LNCAP (cell line): Measurements from ENCODE around the gene LCE5A.

Experiments
- CTCF ChIP-seq: fragments of 450-650 bp; IDR thresholded peaks from 2 replicates; pipeline ENCODE4 v1.5.1; 2017; ENCODE audit warnings: mild to moderate bottlenecking

Gene LCE5A

GRCh38 chr1:152539901-152540300, 29.3 kb downstream of the LCE5A start:
- no peak for TF ChIP-seq CTCF

GRCh38 chr1:152543820-152544219, 33.2 kb downstream of the LCE5A start:
- TF ChIP-seq CTCF = peak; percentile 63

GRCh38 chr1:152546704-152547103, 36.1 kb downstream of the LCE5A start:
- no peak for TF ChIP-seq CTCF
